ENCODE measurements around the gene TTLL13. TPM values are rescaled to one million over a fixed set of nuclear protein-coding genes. Genes with fewer than 3 reads are reported as not detected.

Gene TTLL13
- total RNA-seq, 2 donors from 2014 or later = not detected

GRCh38 chr15:90241343-90242192 lies 7.8 kb upstream of the TTLL13 start:
- H3K4me1 ChIP-seq = no peaks in the 10 kb centered on the region
- intact Hi-C loops (cut with DNase I) = no loop called here
- no peak for DNase-seq
- peaks cover 0 to 10% of the 10 kb centered on the region in 2 donors for H3K36me3 ChIP-seq (replicated peaks in 1 of 2; ENCODE audit: insufficient read depth in 1 of 2, low read depth in 2 of 2)
- no peak for TF ChIP-seq POLR2A (IDR thresholded peaks at IDR 0.05)
- TF ChIP-seq CTCF (IDR thresholded peaks at IDR 0.05) = no peak
- H3K4me3 ChIP-seq = no peak overlapping the region
- no peaks in the 10 kb centered on the region for H3K9me3 ChIP-seq
- ATAC-seq = no peak
- H3K27ac ChIP-seq = no peak overlapping the region
- no peaks in the 10 kb centered on the region for H3K27me3 ChIP-seq
- 82 to 88% methylated on average over 11 to 20 of the region's 22 CpGs for WGBS, 2 donors

GRCh38 chr15:90243943-90244639 lies 5.3 kb upstream of the TTLL13 start:
- Histone ChIP-seq H3K36me3 (replicated peaks in 1 of 2; ENCODE audit: insufficient read depth in 1 of 2, low read depth in 2 of 2) (peaks cover 0 to 4% of the 10 kb centered on the region in 2 donors), H3K4me3 (no peak overlapping the region), H3K4me1 (peaks cover 4% of the 10 kb centered on the region), H3K9me3 (no peaks in the 10 kb centered on the region), H3K27me3 (no peaks in the 10 kb centered on the region), H3K27ac (no peak overlapping the region)
- intact Hi-C loops (cut with DNase I) = no loop called here
- no peak for ATAC-seq
- TF ChIP-seq CTCF (IDR thresholded peaks at IDR 0.05) (no peak), POLR2A (IDR thresholded peaks at IDR 0.05) (no peak)
- DNase-seq = no peak
- WGBS, 2 donors = 68% methylated on average over 10 of the region's 10 CpGs

GRCh38 chr15:90248789-90249202 lies 560 bp upstream of the TTLL13 start:
- ATAC-seq (peak; percentile 6), DNase-seq (no peak)
- Histone ChIP-seq H3K4me3 (no peak overlapping the region), H3K27ac (peak overlapping the region in 1 of 4 donors; percentile 59), H3K36me3 (replicated peaks in 1 of 2; ENCODE audit: insufficient read depth in 1 of 2, low read depth in 2 of 2) (no peaks in the 10 kb centered on the region), H3K27me3 (no peaks in the 10 kb centered on the region), H3K9me3 (no peaks in the 10 kb centered on the region), H3K4me1 (peaks cover 10% of the 10 kb centered on the region)
- TF ChIP-seq CTCF (IDR thresholded peaks at IDR 0.05) (no peak), POLR2A (IDR thresholded peaks at IDR 0.05) (no peak)
- intact Hi-C loops (cut with DNase I) = no loop called here
- 63 to 69% methylated on average over 2 to 6 of the region's 6 CpGs for WGBS, 2 donors

GRCh38 chr15:90257776-90258175 lies 8.4 kb downstream of the TTLL13 start:
- no peak overlapping the region for H3K27ac ChIP-seq
- intact Hi-C loops (cut with DNase I) = no loop called here
- ATAC-seq (no peak), DNase-seq (no peak)
- TF ChIP-seq POLR2A (IDR thresholded peaks at IDR 0.05) (no peak), CTCF (IDR thresholded peaks at IDR 0.05) (no peak)
- no peaks in the 10 kb centered on the region for H3K36me3 ChIP-seq (replicated peaks in 1 of 2; ENCODE audit: insufficient read depth in 1 of 2, low read depth in 2 of 2)
- 84 to 90% methylated on average over 7 of the region's 7 CpGs for WGBS, 2 donors
- H3K4me1 ChIP-seq = no peaks in the 10 kb centered on the region
- no peak overlapping the region for H3K4me3 ChIP-seq
- no peaks in the 10 kb centered on the region for H3K27me3 ChIP-seq
- H3K9me3 ChIP-seq = no peaks in the 10 kb centered on the region

Data from body of pancreas (tissue), 4 donors.